ENCODE measurements around the gene INAFM2.
A peak's percentile ranks its signal among the peaks of the same experiment; 100 is the strongest.

The INAFM2 gene

GRCh38 chr15:40323239-40323952 lies at the start of gene INAFM2:
Gene INAFM2 (plus strand): TSS chr15:40323692. CDS start chr15:40324056, 364 bp downstream.
- peak; percentile 81 for DNase-seq (ENCODE audit: low read depth)

- DNase-seq (ENCODE audit: low read depth) = peak; percentile 83
Observed at GRCh38 chr15:40274350-40275274, 48.9 kb upstream of the INAFM2 start.

- no peak for DNase-seq (ENCODE audit: low read depth)
Observed at GRCh38 chr15:40275523-40275922, 48.0 kb upstream of the INAFM2 start.

- no peak for DNase-seq (ENCODE audit: low read depth)
Observed at GRCh38 chr15:40275954-40276353, 47.5 kb upstream of the INAFM2 start.

GRCh38 chr15:40276927-40277326 lies 46.6 kb upstream of the INAFM2 start:
- DNase-seq (ENCODE audit: low read depth) = no peak

- no peak for DNase-seq (ENCODE audit: low read depth)
Observed at GRCh38 chr15:40277471-40277870, 46.0 kb upstream of the INAFM2 start.

GRCh38 chr15:40278026-40278425 lies 45.5 kb upstream of the INAFM2 start:
- no peak for DNase-seq (ENCODE audit: low read depth)

GRCh38 chr15:40279437-40280141 lies 43.9 kb upstream of the INAFM2 start:
- peak; percentile 55 for DNase-seq (ENCODE audit: low read depth)

- DNase-seq (ENCODE audit: low read depth) = no peak
Observed at GRCh38 chr15:40280260-40281056, 43.0 kb upstream of the INAFM2 start.

- DNase-seq (ENCODE audit: low read depth) = no peak
Observed at GRCh38 chr15:40281057-40281800, 42.3 kb upstream of the INAFM2 start.

GRCh38 chr15:40281801-40282146 lies 41.7 kb upstream of the INAFM2 start:
- DNase-seq (ENCODE audit: low read depth) = no peak

- DNase-seq (ENCODE audit: low read depth) = peak; percentile 26
Observed at GRCh38 chr15:40282147-40282868, 41.2 kb upstream of the INAFM2 start.

- DNase-seq (ENCODE audit: low read depth) = no peak
Observed at GRCh38 chr15:40282869-40283614, 40.5 kb upstream of the INAFM2 start, which contains the start of gene ANKRD63. Gene ANKRD63 (minus strand): TSS chr15:40283064. CDS start chr15:40282586, 478 bp downstream.

GRCh38 chr15:40283615-40284300 lies 39.7 kb upstream of the INAFM2 start:
- DNase-seq (ENCODE audit: low read depth) = no peak

- DNase-seq (ENCODE audit: low read depth) = no peak
Observed at GRCh38 chr15:40285151-40285550, 38.3 kb upstream of the INAFM2 start.

- DNase-seq (ENCODE audit: low read depth) = no peak
Observed at GRCh38 chr15:40285554-40286011, 37.9 kb upstream of the INAFM2 start.

- DNase-seq (ENCODE audit: low read depth) = no peak
Observed at GRCh38 chr15:40286061-40286532, 37.4 kb upstream of the INAFM2 start.

GRCh38 chr15:40286794-40287193 lies 36.7 kb upstream of the INAFM2 start:
- DNase-seq (ENCODE audit: low read depth) = no peak

GRCh38 chr15:40287505-40287904 lies 36.0 kb upstream of the INAFM2 start:
- DNase-seq (ENCODE audit: low read depth) = no peak
